Activated T-helper 17 cell treated with anti-CD3 and anti-CD28 coated beads, Interleukin-2, amount 50 U/mL, for 72 hours (primary cell): Measurements from ENCODE around the gene KCNE4. TPM values are rescaled to one million over a fixed set of nuclear protein-coding genes. Genes with fewer than 3 reads are reported as not detected.

Experiments used
- ATAC-seq: fragments of 150-1000 bp; cut with Tn5 transposase; replicated peaks from 2 replicates; pipeline ENCODE4 v1.10.0; 2021; ENCODE audit warnings: mild to moderate bottlenecking, moderate library complexity
- H3K27ac Mint-ChIP-seq: one replicate; pipeline ENCODE4 v1.8.0; 2022; ENCODE audit warnings: mixed read lengths
- H3K27me3 Mint-ChIP-seq: one replicate; pipeline ENCODE4 v1.8.0; 2022; ENCODE audit warnings: mixed read lengths
- H3K36me3 Mint-ChIP-seq: one replicate; pipeline ENCODE4 v1.8.0; 2022; ENCODE audit warnings: low read depth, mild to moderate bottlenecking, mixed read lengths
- H3K4me1 Mint-ChIP-seq: one replicate; pipeline ENCODE4 v1.8.0; 2022; ENCODE audit warnings: mixed read lengths
- H3K4me3 Mint-ChIP-seq: one replicate; pipeline ENCODE4 v1.8.0; 2022; ENCODE audit warnings: mild to moderate bottlenecking, mixed read lengths
- H3K9me3 Mint-ChIP-seq: one replicate; pipeline ENCODE4 v1.8.0; 2022; ENCODE audit warnings: mixed read lengths
- total RNA-seq, 2 donors: library from RNA; stranded (reverse); gene quantifications; one replicate each; pipeline ENCODE4 v1.2.3, GENCODE V29; 2022

The KCNE4 gene
- total RNA-seq, 2 donors from 2014 or later, result not detected

- ATAC-seq, result no peak
- no peaks in the 10 kb centered on the region for H3K4me1 Mint-ChIP-seq
- H3K9me3 Mint-ChIP-seq, result peaks cover 6% of the 10 kb centered on the region
- peaks cover 12% of the 10 kb centered on the region for H3K27me3 Mint-ChIP-seq
- H3K36me3 Mint-ChIP-seq, result no peaks in the 10 kb centered on the region
- no peak overlapping the region for H3K27ac Mint-ChIP-seq
- H3K4me3 Mint-ChIP-seq, result no peak overlapping the region
These were observed 19.5 kb upstream of the KCNE4 start for GRCh38 chr2:223032187-223033142.

DNA sequence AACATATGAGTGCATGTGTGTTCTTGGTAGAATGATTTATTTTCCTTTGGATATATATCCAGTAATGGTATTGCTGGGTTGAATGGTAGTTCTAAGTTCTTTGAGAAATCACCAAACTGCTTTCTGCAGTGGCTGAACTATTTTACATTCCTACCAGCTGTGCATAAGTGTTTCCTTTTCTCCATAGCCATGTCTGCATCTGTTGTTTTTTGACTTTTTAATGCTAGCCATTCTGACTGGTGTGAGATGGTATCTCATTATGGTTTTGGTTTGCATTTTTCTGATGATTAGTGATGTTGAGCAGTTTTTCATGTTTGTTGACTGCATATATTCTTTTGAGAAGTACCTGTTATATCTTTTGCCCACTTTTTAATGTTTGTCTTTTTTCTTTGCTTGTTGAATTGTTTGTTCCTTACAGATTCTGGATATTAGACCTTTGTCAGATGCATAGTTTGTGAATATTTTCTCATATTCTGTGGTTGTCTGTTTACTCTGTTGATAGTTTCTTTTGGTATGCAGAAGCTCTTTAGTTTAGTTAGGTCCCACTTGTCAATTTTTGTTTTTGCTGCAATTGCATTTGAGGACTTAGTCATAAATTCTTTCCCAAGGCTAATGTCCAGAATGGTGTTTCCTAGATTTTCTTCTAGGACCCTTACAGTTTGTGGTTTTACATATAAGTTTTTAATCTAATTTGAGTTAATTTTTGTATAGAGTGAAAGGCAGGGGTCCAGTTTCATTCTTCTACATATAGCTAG is 17.6 kb upstream of the KCNE4 start:
- Mint-ChIP-seq H3K27ac (no peak overlapping the region), H3K36me3 (no peaks in the 10 kb centered on the region), H3K27me3 (peaks cover 18% of the 10 kb centered on the region), H3K9me3 (peaks cover 6% of the 10 kb centered on the region), H3K4me1 (no peaks in the 10 kb centered on the region), H3K4me3 (no peak overlapping the region)
- ATAC-seq, result no peak

- H3K4me1 Mint-ChIP-seq, result no peaks in the 10 kb centered on the region
- H3K27me3 Mint-ChIP-seq, result peaks cover 22% of the 10 kb centered on the region
- H3K36me3 Mint-ChIP-seq, result no peaks in the 10 kb centered on the region
- peaks cover 6% of the 10 kb centered on the region for H3K9me3 Mint-ChIP-seq
- no peak for ATAC-seq
- no peak overlapping the region for H3K27ac Mint-ChIP-seq
- no peak overlapping the region for H3K4me3 Mint-ChIP-seq
These were observed 15.1 kb upstream of the KCNE4 start for GRCh38 chr2:223036790-223037444.

- Mint-ChIP-seq H3K27ac (no peak overlapping the region), H3K9me3 (peaks cover 3% of the 10 kb centered on the region), H3K4me3 (no peak overlapping the region), H3K36me3 (no peaks in the 10 kb centered on the region), H3K4me1 (no peaks in the 10 kb centered on the region), H3K27me3 (peaks cover 22% of the 10 kb centered on the region)
- no peak for ATAC-seq
These were observed 14.6 kb upstream of the KCNE4 start for GRCh38 chr2:223037445-223037800.

- no peak for ATAC-seq
- H3K4me1 Mint-ChIP-seq, result no peaks in the 10 kb centered on the region
- H3K9me3 Mint-ChIP-seq, result no peaks in the 10 kb centered on the region
- H3K27me3 Mint-ChIP-seq, result peaks cover 22% of the 10 kb centered on the region
- no peaks in the 10 kb centered on the region for H3K36me3 Mint-ChIP-seq
- no peak overlapping the region for H3K27ac Mint-ChIP-seq
- H3K4me3 Mint-ChIP-seq, result no peak overlapping the region
These were observed 12.4 kb upstream of the KCNE4 start for GRCh38 chr2:223039618-223040017.

DNA sequence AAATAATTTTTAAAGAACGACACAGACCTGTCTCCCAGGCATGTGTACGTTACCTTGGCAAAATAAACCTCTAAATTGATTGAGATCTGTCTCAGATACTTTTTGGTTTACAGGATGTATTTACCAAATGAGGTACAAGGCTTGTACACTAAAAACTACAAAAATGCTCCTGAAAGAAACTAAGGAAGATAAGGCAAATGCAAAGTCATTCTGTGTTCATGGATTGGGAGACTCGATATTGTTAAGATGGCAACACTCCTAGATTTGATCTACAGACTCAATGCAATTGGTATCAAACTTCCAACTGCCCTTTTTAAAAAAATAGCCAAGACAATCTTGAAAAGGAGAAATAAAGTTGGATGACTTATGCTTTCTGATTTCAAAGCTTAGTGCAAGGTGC is 11.5 kb upstream of the KCNE4 start:
- ATAC-seq, result no peak
- Mint-ChIP-seq H3K36me3 (no peaks in the 10 kb centered on the region), H3K27me3 (peaks cover 19% of the 10 kb centered on the region), H3K27ac (no peak overlapping the region), H3K9me3 (no peaks in the 10 kb centered on the region), H3K4me3 (no peak overlapping the region), H3K4me1 (no peaks in the 10 kb centered on the region)

- Mint-ChIP-seq H3K4me3 (no peak overlapping the region), H3K36me3 (no peaks in the 10 kb centered on the region), H3K27ac (no peak overlapping the region), H3K4me1 (no peaks in the 10 kb centered on the region), H3K9me3 (no peaks in the 10 kb centered on the region), H3K27me3 (peaks cover 16% of the 10 kb centered on the region)
- no peak for ATAC-seq
These were observed 10.4 kb upstream of the KCNE4 start for GRCh38 chr2:223041527-223042109.

- Mint-ChIP-seq H3K9me3 (no peaks in the 10 kb centered on the region), H3K27me3 (peaks cover 16% of the 10 kb centered on the region), H3K4me3 (no peak overlapping the region), H3K27ac (no peak overlapping the region), H3K36me3 (no peaks in the 10 kb centered on the region), H3K4me1 (no peaks in the 10 kb centered on the region)
- ATAC-seq, result no peak
These were observed 9.7 kb upstream of the KCNE4 start for GRCh38 chr2:223042284-223042683.

- ATAC-seq, result no peak
- Mint-ChIP-seq H3K4me1 (no peaks in the 10 kb centered on the region), H3K27me3 (peaks cover 16% of the 10 kb centered on the region), H3K4me3 (no peak overlapping the region), H3K27ac (no peak overlapping the region), H3K9me3 (no peaks in the 10 kb centered on the region), H3K36me3 (no peaks in the 10 kb centered on the region)
These were observed 9.3 kb upstream of the KCNE4 start for GRCh38 chr2:223042704-223043118.

DNA sequence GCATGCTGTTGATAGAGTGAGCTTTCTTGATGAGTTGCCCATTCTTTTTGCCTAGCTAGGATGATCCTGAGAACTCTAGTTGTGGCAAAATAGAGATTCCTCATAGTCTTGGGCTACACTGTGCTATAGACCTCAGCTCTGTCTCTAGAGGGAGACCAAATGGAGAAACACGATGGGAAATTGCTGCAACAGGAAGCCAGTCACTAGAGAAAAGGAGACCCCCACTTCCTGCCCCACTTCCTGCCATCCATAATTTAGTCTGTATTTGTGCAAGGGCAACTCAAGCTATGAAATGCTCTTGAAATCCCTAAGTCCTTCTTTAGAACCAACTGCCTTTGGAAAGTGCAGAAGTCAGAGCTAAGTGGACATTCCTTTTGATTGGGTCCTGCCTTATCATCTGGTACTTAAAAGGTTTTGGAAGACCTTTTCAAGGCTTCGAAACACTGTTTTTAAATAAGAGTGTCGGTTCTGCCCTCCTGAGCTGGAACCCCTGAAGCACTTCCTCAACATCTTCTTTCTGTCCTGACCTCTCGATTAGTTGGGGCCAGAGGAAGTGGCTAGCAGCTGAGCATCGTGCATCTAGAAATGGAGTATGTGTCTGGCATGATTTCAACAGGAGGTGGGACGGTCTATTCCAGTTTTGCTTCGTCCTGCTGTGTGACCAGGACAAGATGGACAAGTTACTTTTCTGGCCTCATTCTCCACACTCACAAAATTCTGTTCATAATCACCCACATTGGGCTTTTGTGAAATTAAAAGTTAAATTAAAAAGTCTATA is 8.6 kb upstream of the KCNE4 start:
- peaks cover 14% of the 10 kb centered on the region for H3K27me3 Mint-ChIP-seq
- no peak for ATAC-seq
- no peaks in the 10 kb centered on the region for H3K4me1 Mint-ChIP-seq
- no peak overlapping the region for H3K4me3 Mint-ChIP-seq
- no peaks in the 10 kb centered on the region for H3K36me3 Mint-ChIP-seq
- H3K9me3 Mint-ChIP-seq, result no peaks in the 10 kb centered on the region
- no peak overlapping the region for H3K27ac Mint-ChIP-seq

DNA sequence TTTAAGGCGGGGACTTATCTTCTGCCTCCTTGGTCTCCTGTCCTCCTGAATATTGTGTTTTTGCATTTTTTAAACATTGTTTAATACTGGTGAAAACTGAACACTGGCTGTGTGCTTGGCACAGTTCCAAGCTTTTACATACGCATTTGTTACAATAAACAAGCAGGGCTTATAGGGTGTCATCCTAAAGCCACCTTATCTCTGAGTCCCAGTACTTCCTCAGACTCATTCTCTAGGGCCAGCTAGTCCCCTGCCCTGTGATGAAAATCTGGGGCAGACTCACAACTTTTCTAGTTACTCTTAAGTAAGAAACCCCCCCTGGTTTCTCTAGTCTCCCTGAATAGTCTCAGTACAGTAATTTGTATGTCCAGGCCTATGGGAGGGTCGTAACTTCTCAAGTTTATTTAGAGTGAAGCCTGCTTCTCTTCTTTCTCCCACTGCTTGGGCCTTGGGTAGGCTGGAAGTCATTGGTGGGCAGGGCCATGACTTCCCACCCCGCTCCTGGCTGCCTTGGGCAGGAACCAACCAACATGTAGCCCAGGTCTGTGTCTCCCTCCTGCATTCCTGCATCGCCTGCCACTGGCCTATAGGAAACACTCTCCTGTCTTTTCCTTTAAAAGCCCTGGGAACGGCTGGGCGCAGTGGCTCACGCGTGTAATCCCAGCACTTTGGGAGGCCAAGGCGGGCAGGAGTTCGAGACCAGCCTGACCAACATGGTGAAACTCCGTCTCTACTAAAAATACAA is 7.7 kb upstream of the KCNE4 start:
- no peaks in the 10 kb centered on the region for H3K9me3 Mint-ChIP-seq
- no peak overlapping the region for H3K27ac Mint-ChIP-seq
- H3K27me3 Mint-ChIP-seq, result peaks cover 14% of the 10 kb centered on the region
- H3K4me1 Mint-ChIP-seq, result no peaks in the 10 kb centered on the region
- no peaks in the 10 kb centered on the region for H3K36me3 Mint-ChIP-seq
- no peak for ATAC-seq
- no peak overlapping the region for H3K4me3 Mint-ChIP-seq

DNA sequence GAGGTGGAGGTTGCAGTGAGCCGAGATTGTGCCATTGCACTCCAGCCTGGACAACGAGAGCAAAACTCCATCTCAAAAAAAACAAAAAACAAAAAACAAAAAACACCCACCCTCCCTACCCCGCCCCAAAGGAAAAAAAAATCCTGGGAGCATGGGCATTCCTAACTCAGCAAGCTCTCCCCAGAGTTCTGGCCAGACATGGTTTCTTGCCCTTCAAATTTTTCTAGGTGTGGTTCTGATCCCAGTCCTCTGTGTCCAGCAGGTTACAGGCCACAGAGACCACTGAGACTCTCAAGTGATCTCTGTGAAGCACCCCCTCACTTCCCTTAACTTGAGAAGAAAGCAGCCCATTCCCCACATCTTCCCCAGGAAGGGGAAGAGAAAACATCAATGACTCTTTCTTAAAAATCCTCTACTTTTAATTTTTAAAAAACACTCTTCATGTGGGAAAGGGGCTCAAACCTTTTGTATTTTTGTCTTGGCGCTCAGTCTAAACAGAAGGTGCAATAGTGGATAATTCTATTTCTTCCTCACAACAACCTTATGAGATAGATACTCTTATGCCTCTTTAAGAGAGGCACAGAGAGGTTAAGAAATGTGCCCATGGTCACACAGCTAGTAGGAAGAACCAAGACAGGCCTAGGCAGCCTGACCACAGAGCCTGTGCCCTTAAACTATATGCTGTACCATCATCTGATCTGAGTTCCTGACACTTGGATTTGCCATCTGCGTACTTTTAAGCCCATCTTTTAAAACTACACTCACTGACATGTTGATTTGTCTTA is 6.9 kb upstream of the KCNE4 start:
- Mint-ChIP-seq H3K36me3 (no peaks in the 10 kb centered on the region), H3K27ac (no peak overlapping the region), H3K27me3 (peaks cover 14% of the 10 kb centered on the region), H3K4me3 (no peak overlapping the region), H3K4me1 (no peaks in the 10 kb centered on the region), H3K9me3 (no peaks in the 10 kb centered on the region)
- no peak for ATAC-seq
